Stimulated activated CD4-positive, alpha-beta T cell treated with anti-CD3 and anti-CD28 coated beads, Interleukin-12 subunit alpha, Interleukin-12 subunit beta, amount 100 ng/mL, for 24 hours (primary cell): ENCODE measurements around the gene DOK7.

Experiments used
- DNase-seq, 2 experiments: peaks; one replicate each; pipeline ENCODE4 v3.0.0-alpha.2; 2020; ENCODE audit warnings: low read depth in 2 of 2

The DOK7 gene

DNA sequence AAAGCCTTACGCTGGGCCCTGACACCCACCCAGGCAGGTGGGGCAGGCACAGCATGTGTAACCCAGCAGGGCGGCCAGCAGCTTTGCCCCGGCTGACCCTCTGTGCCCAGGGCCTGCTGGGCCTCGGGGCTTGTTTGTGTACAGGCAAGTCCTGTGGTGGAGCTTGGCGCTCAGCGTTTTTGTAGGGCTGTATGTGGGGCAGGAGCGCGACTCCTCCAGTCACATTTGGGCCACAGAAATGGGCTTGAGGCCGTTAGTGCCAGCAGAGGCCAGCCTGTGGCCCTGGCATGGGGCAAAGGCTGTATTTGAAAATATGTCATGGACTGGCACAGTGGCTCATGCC lies 36.0 kb upstream of the DOK7 start:
- DNase-seq, result no peak

DNA sequence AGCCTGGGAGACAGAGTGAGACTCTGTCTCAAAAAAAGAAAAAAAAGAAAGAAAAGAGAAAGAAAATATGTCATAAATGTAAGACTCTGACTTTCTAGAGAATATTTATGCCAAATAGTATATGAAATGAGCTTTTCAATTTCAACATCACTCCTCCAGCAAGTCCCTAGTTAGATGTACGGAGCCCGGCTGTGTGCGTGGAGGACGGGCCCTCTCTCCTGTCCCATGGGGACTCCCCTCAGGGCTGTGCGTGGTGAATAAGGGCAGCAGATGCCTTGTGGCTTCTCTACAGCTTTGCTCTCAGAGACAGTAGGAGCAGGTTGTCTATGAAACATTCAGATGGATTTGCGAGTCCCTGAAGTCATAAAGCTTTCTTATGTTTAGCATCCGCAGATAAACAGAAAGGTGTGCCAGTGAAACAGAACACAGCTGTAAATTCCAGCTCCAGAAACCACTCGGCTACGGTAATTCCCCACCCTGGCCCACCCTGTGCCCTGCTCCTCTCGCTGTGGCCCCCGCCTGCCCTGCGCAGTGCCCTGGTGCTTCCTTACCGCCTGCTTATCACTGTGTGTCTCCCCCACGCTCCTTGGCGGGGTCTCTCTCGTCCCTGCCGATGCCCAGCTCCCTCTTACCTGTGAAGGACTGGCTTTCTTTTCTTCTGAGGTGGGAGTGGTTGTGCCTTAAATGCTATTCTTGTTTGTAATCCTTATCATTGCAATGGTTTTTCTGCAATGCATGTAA lies 35.2 kb upstream of the DOK7 start:
- DNase-seq, result no peak

DNA sequence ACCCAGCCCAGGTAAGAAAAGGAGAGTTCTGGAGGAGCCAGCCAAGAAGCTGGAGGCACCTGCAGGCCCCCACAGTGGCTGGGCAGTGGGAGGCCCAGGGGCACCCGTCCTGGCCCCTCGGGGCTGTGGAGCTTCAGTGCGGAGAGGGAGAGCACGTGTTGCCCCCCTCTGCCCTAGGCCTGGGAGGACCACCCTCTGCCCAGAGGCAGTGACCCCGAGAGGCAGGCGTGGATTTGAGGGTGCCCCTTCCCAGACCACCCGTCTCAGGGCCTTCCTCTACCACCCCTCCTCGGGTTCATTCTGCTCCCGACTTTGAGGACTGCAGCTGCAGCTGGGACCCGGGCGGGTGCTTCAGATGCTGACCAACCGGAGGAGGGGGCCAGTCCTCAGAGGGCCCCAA lies 33.5 kb upstream of the DOK7 start:
- DNase-seq, result no peak

DNA sequence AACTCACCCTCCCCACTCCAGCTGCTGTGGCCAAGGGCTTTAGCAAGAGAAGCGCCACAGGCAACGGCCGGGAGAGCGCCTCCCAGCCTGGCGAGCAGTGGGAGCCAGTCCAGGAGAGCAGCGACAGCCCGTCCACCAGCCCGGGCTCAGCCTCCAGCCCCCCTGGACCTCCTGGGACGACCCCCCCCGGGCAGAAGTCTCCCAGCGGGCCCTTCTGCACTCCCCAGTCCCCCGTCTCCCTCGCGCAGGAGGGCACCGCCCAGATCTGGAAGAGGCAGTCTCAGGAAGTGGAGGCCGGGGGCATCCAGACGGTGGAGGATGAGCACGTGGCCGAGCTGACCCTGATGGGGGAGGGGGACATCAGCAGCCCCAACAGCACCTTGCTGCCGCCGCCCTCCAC lies 32.6 kb upstream of the DOK7 start:
- no peak for DNase-seq

DNA sequence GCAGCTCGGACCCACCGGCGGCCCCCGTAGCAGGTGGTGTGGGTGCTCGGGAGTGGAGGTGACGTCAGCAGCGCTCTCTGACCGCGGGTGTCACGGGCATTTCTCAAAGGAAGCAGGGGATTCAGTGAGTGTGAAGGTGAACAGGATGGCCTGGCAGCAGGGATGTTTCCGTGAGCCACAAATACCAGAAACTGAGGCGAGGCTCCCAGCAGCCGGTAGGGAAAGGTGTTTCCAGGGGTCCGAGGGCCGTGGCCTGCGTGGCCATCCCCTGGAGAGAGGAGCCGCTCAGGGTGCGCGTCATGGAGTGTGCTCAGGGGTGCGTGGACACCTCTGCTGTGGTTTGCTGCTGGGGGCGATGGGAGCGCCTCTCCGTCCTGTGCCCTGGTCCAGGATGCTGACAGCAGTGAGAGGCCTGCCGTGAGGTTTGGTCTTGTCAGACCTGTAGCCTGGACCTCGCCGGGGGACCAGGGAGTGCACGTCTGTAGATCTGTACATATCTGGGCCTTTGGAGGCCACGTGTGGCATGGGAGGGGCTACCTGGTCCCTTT lies 31.6 kb upstream of the DOK7 start:
- DNase-seq, result no peak

DNA sequence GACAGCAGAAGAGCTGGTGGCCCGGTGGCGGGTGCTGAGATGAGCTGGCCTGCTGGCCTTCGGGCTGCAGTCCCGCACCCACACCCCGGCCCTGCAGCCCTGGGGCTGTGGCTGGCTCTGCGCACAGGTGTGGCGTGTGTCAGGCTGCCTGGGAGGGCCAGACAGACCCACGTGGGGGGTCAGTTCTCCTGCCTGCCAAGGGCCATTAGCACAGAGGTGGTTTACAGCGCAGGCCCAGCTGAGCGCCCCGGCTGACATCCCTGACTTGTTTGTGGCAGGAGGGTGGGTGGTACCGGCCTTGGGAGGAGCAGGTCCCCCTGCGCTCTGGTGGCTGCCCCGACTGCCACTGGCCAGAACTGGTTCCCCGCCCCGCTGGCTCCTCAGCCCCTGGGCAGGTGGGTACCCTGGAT lies 30.7 kb upstream of the DOK7 start:
- DNase-seq, result no peak

DNA sequence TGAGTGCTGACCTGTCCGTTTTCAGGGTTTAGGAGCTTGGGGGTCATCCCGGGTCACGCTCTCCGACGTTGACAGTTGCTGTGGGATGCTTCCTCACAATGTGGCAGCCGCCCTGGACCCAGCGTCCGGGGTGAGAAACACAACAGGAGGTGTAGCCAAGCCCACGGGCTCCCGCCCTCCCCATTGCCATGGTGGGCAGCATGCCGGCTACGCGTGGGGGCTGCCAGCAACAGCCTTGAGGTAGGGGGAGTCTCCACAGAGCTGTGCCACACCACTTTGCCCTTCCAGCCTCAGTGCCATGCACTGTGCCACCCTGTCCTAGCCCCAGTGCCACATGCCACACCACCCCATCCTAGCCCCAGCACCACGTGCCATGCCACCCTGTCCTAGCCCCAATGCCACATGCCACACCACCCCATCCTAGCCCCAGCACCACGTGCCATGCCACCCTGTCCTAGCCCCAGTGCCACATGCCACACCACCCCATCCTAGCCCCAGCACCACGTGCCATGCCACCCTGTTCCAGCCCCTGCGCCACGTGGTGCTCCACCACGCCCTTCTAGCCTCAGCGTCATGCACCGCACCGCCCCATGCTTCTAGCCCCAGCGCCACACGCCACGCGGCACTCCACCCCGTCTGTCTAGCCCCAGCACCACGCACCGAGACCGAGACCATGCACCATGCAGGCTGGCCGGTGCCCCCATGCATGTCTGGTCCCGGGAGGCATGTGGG lies 29.8 kb upstream of the DOK7 start:
- DNase-seq, result no peak

DNA sequence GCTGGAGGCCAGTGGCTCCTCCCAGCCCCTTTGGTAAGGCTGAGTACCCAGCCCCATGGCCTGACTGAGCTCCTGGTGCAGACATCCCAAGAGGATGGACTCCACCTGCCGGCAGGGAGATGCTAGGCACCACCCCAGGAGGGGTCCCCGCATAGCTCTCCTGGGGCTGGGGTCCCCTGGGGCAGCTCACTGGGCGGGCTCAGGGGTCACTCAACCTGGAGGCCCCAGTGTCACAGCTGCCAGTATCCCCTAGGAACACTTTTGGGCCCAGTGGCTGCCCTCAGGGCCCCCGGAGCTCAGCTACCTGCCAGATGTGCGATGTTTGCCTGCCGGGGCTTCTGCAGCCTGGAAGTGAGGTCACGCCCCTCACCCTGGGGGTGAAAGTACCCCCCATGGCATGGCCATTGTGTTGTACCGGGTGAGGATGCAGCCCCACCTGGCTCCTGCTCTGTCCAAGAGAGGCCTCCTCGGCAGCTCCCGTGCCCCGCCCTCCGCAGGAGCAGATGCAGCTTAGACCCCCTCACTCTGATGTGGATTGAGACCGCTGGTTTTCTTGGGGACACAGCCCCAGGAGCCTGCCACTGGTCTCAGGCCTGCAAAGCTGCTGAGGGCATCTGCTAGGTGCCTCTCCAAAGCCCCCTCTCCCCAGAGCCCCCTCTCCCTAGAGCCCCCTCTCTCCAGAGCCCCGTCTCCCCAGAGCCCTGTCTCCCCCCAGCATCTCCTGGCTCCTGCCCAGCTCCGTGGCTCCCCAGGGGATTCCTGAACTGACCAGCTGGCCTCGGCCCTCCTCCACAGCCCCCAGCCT lies 28.0 kb upstream of the DOK7 start:
- no peak for DNase-seq

DNA sequence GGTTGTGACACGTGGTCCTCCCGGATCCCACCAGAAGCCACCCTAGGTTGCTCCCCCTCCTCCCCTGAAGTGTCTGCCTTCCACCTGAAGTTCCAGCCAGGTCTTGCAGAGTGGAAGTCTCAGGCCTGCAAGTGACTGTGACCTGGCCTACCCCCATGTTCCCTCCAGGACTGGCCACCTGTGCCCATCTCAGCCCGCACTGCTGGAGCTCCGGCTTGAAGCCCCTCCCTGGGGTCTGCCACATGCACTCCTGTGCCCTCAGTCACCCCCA lies 27.5 kb upstream of the DOK7 start:
- no peak for DNase-seq

DNA sequence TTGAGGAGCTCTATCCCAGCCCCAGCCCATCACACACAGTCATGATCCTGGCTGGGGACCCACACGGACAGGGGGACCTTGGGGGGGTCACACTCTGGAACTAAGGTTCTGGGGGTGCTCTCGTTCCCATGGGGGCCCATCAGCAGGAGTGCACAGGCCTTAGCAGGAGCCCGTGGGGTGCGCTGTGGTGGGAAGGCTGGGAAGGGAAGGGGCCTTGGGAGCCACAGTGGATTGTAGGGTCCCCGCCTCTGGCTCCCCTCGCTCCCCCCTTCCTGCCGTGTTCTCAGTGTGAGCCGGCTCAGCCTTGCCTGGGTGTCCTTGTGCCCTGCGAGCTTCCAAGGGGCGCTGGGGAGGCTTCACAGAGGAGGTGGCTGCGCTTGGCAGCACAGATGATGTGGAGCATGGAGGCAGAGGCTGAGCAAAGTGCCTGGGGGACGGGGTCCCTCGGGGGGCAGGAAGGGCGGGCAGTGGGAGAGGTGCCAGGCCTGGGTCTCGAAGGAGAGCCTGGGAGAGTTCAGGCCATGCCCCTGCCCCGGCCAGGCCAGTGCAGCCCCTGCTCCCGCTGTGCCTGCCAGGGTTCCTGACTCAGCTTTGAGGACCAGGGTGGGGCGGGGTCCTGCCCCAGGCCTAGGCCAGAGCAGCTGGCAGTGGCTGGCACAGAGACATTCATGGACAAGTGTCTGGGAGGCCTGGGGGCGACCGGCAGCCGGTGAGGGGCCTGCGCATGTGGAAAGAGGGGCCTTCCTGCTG lies 26.9 kb upstream of the DOK7 start:
- no peak for DNase-seq

DNA sequence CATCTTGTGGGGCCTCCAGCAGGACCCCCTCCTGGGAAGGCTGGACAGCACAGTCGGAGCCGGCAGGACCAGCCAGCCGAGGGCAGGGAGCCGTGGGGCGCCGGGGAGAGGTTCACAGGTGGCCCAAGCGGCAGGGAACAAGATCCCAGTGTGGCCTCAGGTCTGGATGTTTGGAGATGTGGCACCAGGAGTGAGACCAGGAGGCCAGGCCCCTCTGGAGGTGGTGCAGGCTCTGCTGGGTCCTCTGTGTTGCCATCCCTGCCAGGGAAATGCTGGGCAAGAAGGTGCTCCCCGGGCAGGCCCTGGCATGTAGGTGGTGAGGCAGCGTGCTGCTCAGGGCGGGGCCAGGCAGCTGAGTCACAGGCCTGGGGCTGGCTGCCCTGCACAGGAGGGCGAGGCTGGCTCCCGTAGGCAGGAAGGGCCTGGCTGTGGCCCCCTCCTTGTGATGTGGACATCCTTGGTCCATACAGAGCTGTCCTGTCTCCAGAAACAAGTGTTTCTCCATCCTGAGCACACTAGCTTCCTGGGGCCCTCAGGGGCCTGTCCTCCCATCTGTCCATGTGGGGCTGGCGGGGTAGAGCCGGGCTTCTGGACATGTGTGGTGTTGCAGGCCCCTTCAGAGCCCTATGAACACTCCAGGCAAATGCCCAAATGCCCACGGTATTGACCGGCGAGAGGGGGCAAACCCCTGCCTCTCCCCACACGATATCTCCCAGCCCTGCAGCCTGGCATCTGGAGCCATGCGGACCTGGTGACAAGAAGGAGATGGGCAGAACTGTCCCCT lies 26.1 kb upstream of the DOK7 start:
- no peak for DNase-seq

DNA sequence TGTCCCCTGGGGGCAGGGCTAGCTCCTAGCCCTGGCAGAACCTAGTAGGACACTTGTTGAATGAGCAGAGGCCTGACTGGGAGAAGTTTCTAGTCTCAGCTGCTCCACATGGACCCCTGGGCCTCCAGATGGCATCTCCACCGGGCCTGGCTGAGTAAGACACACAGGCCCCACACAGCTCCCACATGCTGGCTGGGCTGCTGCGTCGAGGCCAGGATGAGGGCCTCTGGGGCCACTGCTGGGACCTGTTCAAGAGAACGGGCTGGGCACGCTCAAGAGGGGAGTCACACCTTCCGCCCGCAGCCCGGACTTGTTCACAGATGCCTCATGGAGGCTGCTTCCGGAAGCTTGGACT lies 25.5 kb upstream of the DOK7 start:
- no peak for DNase-seq

DNA sequence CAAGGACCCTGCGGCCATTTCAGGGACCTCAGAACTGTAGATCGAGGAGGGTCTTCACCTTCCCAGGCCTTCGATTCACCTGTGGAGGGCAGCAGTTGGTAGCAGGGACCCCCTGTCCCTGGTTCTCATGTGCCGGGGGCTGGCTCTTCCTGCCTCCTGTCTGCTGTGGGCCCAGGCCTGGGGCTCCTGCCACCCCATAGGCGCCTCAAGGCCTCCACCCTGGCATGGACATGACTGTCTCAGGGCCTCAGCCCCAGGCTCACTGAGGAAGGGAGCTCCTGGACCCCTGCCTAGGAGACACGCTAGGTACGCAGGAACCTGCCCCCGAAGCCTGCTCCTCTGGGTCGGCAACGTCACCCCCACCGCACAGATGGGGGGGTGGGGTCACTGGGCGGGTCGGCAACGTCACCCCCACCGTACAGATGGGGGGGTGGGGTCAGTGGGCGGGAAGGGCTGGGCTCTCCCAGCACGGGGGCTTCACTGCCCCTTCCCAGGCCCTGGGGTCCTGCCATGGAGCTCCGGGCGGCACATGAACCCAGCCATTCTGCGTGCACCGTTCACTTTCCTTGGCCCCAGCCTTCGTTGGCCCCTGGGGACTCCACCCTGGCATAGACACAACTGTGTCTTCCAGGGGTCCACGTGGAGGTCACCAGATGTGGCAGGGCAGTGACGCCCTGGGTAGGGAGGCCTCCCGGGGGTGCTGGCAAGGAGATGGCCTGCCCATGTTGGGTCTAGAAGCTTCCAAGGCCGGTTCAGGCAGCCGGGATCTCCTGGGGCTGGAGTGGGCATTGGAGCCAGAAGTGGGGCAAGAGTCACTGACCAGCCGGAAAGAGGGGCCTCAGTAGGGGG lies 24.9 kb upstream of the DOK7 start:
- DNase-seq, result no peak

DNA sequence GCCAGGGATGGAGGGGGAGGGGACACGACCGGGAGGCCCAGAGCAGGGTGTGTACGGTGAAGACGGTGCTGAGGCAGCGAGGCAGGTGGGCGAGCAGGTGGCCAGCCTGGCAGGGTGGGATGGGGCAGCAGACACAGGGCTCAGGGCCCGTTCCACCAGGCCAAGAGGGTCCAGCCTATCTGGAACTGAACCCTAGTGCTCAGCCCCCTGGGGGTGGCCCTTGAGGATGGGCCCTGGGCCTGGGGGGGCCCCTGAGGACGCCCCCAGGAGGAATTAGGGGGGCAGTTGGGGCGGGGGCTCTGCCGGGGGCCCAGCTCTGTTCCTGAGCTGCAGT lies 24.3 kb upstream of the DOK7 start:
- DNase-seq, result no peak

DNA sequence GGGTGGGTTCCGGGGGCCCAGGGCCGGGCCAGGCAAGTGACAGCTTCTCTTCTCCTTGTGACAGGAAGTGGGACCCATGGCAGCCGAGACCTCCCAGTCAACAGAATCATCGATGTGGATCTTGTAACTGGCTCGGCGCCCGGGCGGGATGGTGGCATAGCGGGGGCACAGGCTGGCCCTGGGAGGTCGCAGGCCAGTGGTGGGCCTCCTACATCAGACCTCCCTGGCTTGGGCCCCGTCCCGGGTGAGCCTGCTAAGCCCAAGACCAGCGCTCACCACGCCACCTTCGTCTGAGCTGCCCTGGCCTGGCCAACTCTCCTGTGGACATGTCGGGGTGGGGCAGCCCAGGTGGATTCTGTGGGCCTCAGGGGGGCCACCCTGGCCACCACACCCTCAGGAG lies 23.7 kb upstream of the DOK7 start:
- no peak for DNase-seq

DNA sequence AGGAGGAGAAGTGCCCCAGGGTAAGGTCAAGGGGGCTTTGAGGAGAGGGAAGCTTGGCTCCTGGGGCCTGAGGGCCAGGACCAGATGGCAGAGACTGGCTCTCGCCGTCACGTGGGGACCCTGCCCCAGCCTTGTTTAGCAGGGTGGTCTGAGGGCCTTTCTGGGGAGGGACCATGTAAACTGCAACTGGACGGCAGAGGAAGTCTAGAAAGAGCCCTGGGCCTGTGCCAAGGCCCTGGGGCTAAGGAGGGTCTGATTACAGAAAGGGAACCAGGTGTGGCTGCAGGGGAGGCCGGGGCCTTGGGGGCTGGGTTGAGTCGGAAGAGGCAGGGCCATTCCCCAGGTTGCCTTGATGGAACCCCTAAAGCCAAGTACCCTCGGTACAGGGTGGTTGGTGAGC lies 23.1 kb upstream of the DOK7 start:
- no peak for DNase-seq

DNA sequence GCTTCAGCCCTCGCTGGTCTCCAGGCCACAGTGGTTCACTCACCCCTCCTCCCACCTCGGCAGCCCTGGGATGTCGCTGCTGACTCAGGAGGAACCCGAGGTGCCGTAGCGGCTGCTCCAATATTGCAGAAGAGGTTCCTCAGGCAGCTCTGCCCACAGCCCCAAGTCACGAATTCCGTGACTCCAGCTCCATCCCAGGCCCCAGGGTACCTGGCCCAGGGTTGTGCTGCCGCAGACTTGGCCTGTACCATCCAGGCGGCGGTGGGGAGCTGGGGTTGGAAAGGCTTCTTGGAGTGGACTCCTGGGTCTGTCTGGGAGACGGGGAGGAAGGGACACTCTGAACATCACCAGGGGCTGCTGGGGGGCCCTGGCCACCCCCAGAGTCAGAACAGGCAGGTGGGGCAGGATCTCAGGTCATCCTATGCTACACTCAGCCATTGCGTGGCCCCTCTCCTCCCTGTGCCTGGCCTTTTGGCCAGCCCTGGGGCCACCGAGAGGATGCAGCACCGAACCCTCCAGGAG lies 22.1 kb upstream of the DOK7 start:
- no peak for DNase-seq

DNA sequence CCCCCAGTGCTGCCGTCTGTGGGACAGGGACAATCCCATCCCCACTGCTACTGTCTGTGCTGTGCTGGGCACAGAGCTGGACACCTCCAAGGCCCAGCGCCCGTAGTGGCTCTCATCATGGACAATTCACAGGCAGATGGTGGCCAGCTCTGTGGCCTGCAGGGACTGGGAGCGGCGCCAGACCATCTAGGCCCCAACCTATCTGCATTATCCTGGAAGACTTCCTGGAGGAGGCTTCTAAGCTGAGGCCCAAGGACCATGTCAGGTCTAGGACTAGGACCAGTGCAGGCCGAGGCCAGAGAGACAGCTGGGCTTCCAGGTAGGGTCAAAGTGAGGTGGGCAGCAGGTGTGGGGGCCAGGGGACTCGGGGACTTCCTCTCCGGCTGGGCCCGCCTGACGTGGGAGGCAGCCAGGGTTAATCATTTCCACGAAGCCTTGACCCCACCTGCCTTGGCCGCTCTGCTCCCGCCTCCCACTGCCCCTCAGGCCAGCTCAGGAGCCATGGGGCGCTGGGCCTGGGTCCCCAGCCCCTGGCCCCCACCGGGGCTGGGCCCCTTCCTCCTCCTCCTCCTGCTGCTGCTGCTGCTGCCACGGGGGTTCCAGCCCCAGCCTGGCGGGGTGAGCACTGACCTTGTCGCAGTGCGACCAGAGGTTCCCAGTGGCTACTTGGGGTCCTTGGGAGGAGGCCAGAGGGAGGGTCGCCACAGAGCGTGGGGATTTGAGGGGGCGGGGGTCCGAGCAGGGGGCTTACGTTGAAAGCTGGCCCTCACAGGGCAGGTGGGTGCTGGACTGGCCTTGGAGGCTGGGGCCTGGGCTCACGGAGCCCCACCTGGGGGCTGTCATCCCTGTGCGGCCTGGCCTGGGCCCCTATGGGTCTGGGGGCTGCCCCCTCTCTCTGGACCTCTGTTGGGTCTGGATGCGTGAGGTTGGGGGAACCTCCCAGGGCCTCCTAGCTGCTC lies 21.3 kb upstream of the DOK7 start, which contains the start of gene HGFAC:
Gene HGFAC, plus strand, starts transcription at position 468 of the 959 bp plus-strand sequence. Its CDS starts 34 bp downstream, at position 502.
- no peak for DNase-seq

DNA sequence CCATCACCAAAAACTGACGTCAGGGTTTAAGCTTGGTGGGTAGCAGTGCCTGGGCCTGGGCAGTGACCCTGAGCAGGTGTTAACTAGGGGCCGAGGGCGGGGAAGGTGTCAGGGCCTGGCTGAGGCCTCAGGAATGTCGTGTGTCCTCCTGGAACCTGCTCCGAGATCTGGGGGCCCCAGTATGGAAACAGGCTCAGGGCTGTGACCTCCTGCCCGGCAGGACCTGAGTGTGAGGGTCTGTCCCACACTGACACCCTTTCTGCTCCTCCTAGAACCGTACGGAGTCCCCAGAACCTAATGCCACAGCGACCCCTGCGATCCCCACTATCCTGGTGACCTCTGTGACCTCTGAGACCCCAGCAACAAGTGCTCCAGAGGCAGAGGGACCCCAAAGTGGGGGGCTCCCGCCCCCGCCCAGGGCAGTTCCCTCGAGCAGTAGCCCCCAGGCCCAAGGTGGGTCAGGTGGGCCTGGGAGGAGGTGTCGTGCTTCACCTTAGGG lies 20.6 kb upstream of the DOK7 start:
- no peak for DNase-seq
